ENCODE measurements around the gene FAT1. TPM values are rescaled to one million over a fixed set of nuclear protein-coding genes. Genes with fewer than 3 reads are reported as not detected.
A peak's percentile ranks its signal among the peaks of the same experiment; 100 is the strongest.

The FAT1 gene
- total and polyA plus RNA-seq, 9 of the 15 experiments (the other 6 are each of a cell fraction or from before 2014, with no cell fraction given), result 6.0 to 38.4 (median 21.4) TPM

- TF ChIP-seq ZNF592 (IDR thresholded peaks at IDR 0.05) (no peak), GABPA (tag; conservative IDR thresholded peaks at IDR 0.05; ENCODE audit: low read depth) (no peak), MXD1 (CRISPR knock-in tag; IDR thresholded peaks at IDR 0.05; ENCODE audit: borderline replicate concordance, poor library complexity, severe bottlenecking) (no peak), MAFK (IDR thresholded peaks at IDR 0.05; ENCODE audit: low read length) (no peak), CTBP1 (IDR thresholded peaks at IDR 0.05; ENCODE audit: borderline replicate concordance) (peak; percentile 87; the same call in 1 of the 2 replicates), THAP12 (CRISPR knock-in tag; IDR thresholded peaks at IDR 0.05) (no peak), NKRF (IDR thresholded peaks at IDR 0.05; ENCODE audit: borderline replicate concordance) (no peak), ZNF584 (CRISPR knock-in tag; IDR thresholded peaks at IDR 0.05; ENCODE audit: low read depth) (no peak), RAD21 (CRISPR knock-in tag; conservative IDR thresholded peaks at IDR 0.05 in 1 of 2, IDR thresholded peaks at IDR 0.05 in 1 of 2) (no peak), MXI1 (IDR thresholded peaks at IDR 0.05; ENCODE audit: low read depth, low read length) (no peak), KAT7 (CRISPR knock-in tag; IDR thresholded peaks at IDR 0.05; ENCODE audit: borderline replicate concordance) (peak; percentile 23; the same call in 1 of the 2 replicates), SP1 (CRISPR knock-in tag; IDR thresholded peaks at IDR 0.05) (peak; percentile 21; the same call in 1 of the 2 replicates), ARHGAP35 (IDR thresholded peaks at IDR 0.05; ENCODE audit: partially characterized antibody) (no peak), RBM17 (IDR thresholded peaks at IDR 0.05; ENCODE audit: borderline replicate concordance, low read depth, low read length) (no peak), E2F3 (CRISPR knock-in tag; IDR thresholded peaks at IDR 0.05) (no peak), KLF13 (tag; IDR thresholded peaks at IDR 0.05; ENCODE audit: borderline replicate concordance, low read depth) (no peak), GATAD2B (IDR thresholded peaks at IDR 0.05; ENCODE audit: borderline replicate concordance) (peak; percentile 78; the same call in 1 of the 2 replicates), ZNF764 (CRISPR knock-in tag; IDR thresholded peaks at IDR 0.05; ENCODE audit: low read depth) (no peak)
Measured at GRCh38 chr4:186723292-186724057, at the start of gene FAT1 (continued).
